ENCODE data around the gene FBXO44.

FBXO44 gene

GRCh38 chr1:11639372-11639771, 15.3 kb upstream of the FBXO44 start:
- DNase-seq (ENCODE audit: low read depth) = no peak

GRCh38 chr1:11640101-11640500, 14.6 kb upstream of the FBXO44 start:
- no peak for DNase-seq (ENCODE audit: low read depth)

- no peak for DNase-seq (ENCODE audit: low read depth)
These were observed 13.7 kb upstream of the FBXO44 start for GRCh38 chr1:11640944-11641343.

GRCh38 chr1:11641776-11642305, 12.8 kb upstream of the FBXO44 start:
- no peak for DNase-seq (ENCODE audit: low read depth)

GRCh38 chr1:11642418-11643017, 12.2 kb upstream of the FBXO44 start:
- DNase-seq (ENCODE audit: low read depth) = peak; percentile 55

- no peak for DNase-seq (ENCODE audit: low read depth)
These were observed 10.9 kb upstream of the FBXO44 start for GRCh38 chr1:11643782-11644181.

- DNase-seq (ENCODE audit: low read depth) = no peak
These were observed 9.4 kb upstream of the FBXO44 start for GRCh38 chr1:11645270-11645669.

GRCh38 chr1:11645670-11646265, 8.9 kb upstream of the FBXO44 start:
- peak; percentile 72 for DNase-seq (ENCODE audit: low read depth)

GRCh38 chr1:11646317-11646716, 8.4 kb upstream of the FBXO44 start:
- DNase-seq (ENCODE audit: low read depth) = no peak

- no peak for DNase-seq (ENCODE audit: low read depth)
These were observed 7.3 kb upstream of the FBXO44 start for GRCh38 chr1:11647333-11647732.

- no peak for DNase-seq (ENCODE audit: low read depth)
These were observed 6.6 kb upstream of the FBXO44 start for GRCh38 chr1:11648039-11648438.

GRCh38 chr1:11648732-11649158, 5.9 kb upstream of the FBXO44 start:
- DNase-seq (ENCODE audit: low read depth) = no peak

- no peak for DNase-seq (ENCODE audit: low read depth)
These were observed 5.4 kb upstream of the FBXO44 start for GRCh38 chr1:11649237-11649623.

GRCh38 chr1:11649624-11650330, 4.9 kb upstream of the FBXO44 start:
- DNase-seq (ENCODE audit: low read depth) = no peak

GRCh38 chr1:11650331-11650991, 4.2 kb upstream of the FBXO44 start:
- DNase-seq (ENCODE audit: low read depth) = peak; percentile 54

GRCh38 chr1:11651017-11651416, 3.7 kb upstream of the FBXO44 start:
- no peak for DNase-seq (ENCODE audit: low read depth)

- no peak for DNase-seq (ENCODE audit: low read depth)
These were observed 2.4 kb upstream of the FBXO44 start for GRCh38 chr1:11652203-11652780.

- no peak for DNase-seq (ENCODE audit: low read depth)
These were observed 1.4 kb upstream of the FBXO44 start for GRCh38 chr1:11653101-11653860.

- DNase-seq (ENCODE audit: low read depth) = no peak
These were observed 878 bp upstream of the FBXO44 start for GRCh38 chr1:11653861-11654136.

GRCh38 chr1:11654939-11655808, 497 bp downstream of the FBXO44 start:
- DNase-seq (ENCODE audit: low read depth) = no peak

GRCh38 chr1:11657654-11658053, 3.0 kb downstream of the FBXO44 start:
- no peak for DNase-seq (ENCODE audit: low read depth)
